Psoas muscle (tissue), 8 donors: ENCODE measurements around the gene PSKH1. TPM values are rescaled to one million over a fixed set of nuclear protein-coding genes. Genes with fewer than 3 reads are reported as not detected.
A peak's percentile ranks its signal among the peaks of the same experiment; 100 is the strongest.

Experiments used
- ATAC-seq, 4 donors: fragments of 200-7000 bp; cut with Tn5 transposase; one replicate each; pipeline ENCODE4 v1.9.1; 2020; ENCODE audit warnings: moderate library complexity in 3 of 4, mild to moderate bottlenecking in 2 of 4
- DNase-seq, 2 donors: peaks; one replicate each; pipeline ENCODE4 v3.0.0-alpha.2; 2020
- H3K27ac ChIP-seq: fragments of 200-600 bp; one replicate; pipeline ENCODE4 v1.8.0; 2022
- H3K27me3 ChIP-seq, 3 donors: fragments of 200-600 bp in 1 of 3; one replicate each; pipeline versions ENCODE4 v1.6.1 to v1.8.0; 2013 to 2022; ENCODE audit warnings: low read length in 2 of 3, mild to moderate bottlenecking in 2 of 3, moderate library complexity in 1 of 3; ENCODE audit not compliant: insufficient read depth in 3 of 3
- H3K36me3 ChIP-seq, 2 donors: fragments of 200-600 bp in 1 of 2; one replicate each; pipeline versions ENCODE4 v1.6.1 to v1.8.0; 2013 to 2022; ENCODE audit warnings: low read depth in 1 of 2, mild to moderate bottlenecking in 1 of 2, moderate library complexity in 1 of 2; ENCODE audit not compliant: insufficient read depth in 1 of 2
- H3K4me1 ChIP-seq: fragments of 200-600 bp; one replicate; pipeline ENCODE4 v1.8.0; 2022
- H3K4me3 ChIP-seq: fragments of 200-600 bp; one replicate; pipeline ENCODE4 v1.8.0; 2022; ENCODE audit warnings: mild to moderate bottlenecking
- H3K9me3 ChIP-seq: fragments of 200-600 bp; one replicate; pipeline ENCODE4 v1.8.0; 2022
- WGBS, 3 donors: extraction: QIAGEN DNeasy Blood & Tissue Kit; methylation state at CpG; one replicate each; pipeline versions ENCODE4 v1.1.6 to v1.1.7; 2013; 5-methylcytosine and 5-hydroxymethylcytosine counted together
- intact Hi-C, 2 donors: fragments of 100-400 bp; cut with DNase I; formaldehyde crosslinking; loops; one replicate each; pipeline versions ENCODE4 v1.11.0 to v1.14.2; 2022
- polyA plus RNA-seq, 3 donors: library from polyadenylated mRNA; stranded (reverse); fragments of 200-250 nt; gene quantifications; one replicate each; pipeline ENCODE4 v1.2.3, GENCODE V29; 2013
- total RNA-seq, 4 donors: library from RNA; stranded (reverse); fragmentation: NEBNext Ultra II Directional in 2 of 4; extraction: Animal tissue kit (Norgen Biotek cat#: 25700) in 2 of 4; gene quantifications; one replicate each; pipeline versions ENCODE4 v1.2.1 to v1.2.4, GENCODE V29; 2021 to 2023
- TF ChIP-seq, protein P1 (sequence below): fragments of 200-600 bp; IDR thresholded peaks from one replicate; pipeline ENCODE4 v1.8.0; 2022; ENCODE audit warnings: antibody characterized with exemption
- donor health status: healthy with polysubstance abuse.
- donor health status: DM: no; HTN: no; CAD: no; lungs with moderate emphysema.
- donor health status: Bipolar disorder and iron deficiency.
- donor health status: healthy.
- donor health status: DM: yes; HTN: yes; CAD: no.
- donor health status: DM: no; HTN: no; CAD: no.
- donor health status: DM: no; HTN: no; CAD: no.
- donor health status: DM: yes; HTN: yes; CAD: no.

The PSKH1 gene
- total and polyA plus RNA-seq, 7 donors: 9.6 to 18.8 (median 15.6) TPM

DNA sequence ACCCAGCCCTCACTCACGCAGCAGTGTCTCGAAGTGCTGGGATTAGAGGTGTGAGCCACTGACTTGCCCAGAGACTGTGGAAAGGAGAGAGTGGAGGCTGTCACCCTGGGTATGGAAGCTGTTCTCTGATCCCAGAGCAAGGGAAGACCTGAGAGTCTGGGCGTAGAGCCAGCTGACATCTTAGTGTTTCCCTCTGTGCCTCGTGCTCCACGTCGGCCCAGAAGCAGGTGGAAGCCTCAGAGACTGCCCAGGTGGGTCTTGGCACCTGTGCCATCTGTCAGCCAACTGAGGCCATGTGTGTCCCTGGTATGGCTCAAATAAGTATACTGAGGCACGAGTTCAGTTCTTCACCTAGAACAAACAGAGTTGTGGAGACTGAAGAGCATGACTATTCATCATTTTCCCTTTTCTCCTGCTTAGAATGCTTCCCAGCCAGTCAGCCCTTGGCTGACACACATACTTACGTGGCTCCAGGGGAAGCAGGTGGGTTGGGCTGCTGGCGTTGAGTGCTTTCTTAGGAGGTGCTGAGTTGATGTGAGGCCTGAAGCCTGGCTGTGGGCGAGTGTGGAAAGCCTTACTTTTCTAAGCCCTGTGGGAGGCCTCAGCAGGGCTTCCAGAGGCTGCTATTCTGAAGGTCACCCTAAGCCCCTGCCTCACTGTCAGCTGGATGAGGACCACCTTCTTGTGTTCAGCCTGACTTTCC lies 30.5 kb downstream of the PSKH1 start:
- Histone ChIP-seq H3K27ac (peak overlapping the region; percentile 83), H3K27me3 (no peaks in the 10 kb centered on the region), H3K4me3 (no peak overlapping the region), H3K4me1 (peaks cover 81% of the 10 kb centered on the region), H3K36me3 (peaks cover 0 to 19% of the 10 kb centered on the region in 2 donors), H3K9me3 (no peaks in the 10 kb centered on the region)
- intact Hi-C loops: loop anchor here in 1 of 2 donors (10.0 kb wide), 1 partner anchor 249 kb away; no protein-coding TSS in a partner anchor
- ATAC-seq: peak in 1 of 4 donors; percentile 15
- no peak for DNase-seq
- WGBS, 3 donors: 55 to 72% (median 60%) methylated on average over 10 of the region's 10 CpGs
- TF ChIP-seq, protein P1, sequence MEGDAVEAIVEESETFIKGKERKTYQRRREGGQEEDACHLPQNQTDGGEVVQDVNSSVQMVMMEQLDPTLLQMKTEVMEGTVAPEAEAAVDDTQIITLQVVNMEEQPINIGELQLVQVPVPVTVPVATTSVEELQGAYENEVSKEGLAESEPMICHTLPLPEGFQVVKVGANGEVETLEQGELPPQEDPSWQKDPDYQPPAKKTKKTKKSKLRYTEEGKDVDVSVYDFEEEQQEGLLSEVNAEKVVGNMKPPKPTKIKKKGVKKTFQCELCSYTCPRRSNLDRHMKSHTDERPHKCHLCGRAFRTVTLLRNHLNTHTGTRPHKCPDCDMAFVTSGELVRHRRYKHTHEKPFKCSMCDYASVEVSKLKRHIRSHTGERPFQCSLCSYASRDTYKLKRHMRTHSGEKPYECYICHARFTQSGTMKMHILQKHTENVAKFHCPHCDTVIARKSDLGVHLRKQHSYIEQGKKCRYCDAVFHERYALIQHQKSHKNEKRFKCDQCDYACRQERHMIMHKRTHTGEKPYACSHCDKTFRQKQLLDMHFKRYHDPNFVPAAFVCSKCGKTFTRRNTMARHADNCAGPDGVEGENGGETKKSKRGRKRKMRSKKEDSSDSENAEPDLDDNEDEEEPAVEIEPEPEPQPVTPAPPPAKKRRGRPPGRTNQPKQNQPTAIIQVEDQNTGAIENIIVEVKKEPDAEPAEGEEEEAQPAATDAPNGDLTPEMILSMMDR: no peak

DNA sequence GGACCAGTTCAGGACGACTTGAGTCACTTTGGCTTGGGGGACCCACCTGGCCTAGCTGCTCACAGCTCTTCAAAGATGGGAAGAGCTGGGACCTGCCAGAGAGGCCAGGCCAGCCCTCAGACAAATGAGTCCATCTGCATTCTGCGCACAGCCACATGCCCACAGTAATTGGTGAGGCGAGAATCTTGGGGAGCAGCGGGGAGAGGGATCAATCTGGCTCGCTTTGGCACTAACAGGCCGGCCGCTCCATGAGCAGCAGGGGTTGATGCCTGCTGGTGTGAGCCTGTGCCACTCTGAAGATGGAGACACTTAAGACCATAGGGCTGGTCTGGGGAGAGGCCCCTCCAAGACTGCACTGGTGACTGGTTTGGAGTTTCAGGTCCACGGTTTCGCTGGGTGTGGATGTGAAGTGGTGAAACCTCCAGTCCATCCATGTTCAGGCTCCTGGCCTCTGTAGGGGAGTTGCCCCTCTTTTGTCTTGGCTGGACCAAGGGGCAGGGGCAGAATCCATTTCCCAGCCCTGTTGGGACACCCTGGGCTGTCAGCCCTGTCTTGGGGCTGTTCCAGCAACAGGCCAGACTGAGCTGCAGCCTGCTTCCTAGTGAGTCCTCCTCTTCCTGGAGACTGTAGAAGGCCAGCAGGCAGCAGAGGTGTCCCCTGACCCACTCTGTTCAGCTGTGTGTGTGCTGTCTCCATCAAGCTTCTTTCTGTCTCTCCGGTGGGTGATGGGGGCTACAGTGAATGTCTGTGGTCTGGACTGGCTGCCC lies 31.3 kb downstream of the PSKH1 start:
- Histone ChIP-seq H3K4me1 (peaks cover 74% of the 10 kb centered on the region), H3K27me3 (no peaks in the 10 kb centered on the region), H3K36me3 (peaks cover 0 to 26% of the 10 kb centered on the region in 2 donors), H3K9me3 (no peaks in the 10 kb centered on the region), H3K27ac (peak overlapping the region; percentile 83), H3K4me3 (no peak overlapping the region)
- intact Hi-C loops: loop anchor here in 1 of 2 donors (10.0 kb wide), 1 partner anchor 250 kb away; no protein-coding TSS in a partner anchor
- WGBS, 3 donors: 83 to 96% (median 92%) methylated on average over 10 of the region's 10 CpGs
- TF ChIP-seq, protein P1: no peak
- no peak for ATAC-seq
- no peak for DNase-seq

DNA sequence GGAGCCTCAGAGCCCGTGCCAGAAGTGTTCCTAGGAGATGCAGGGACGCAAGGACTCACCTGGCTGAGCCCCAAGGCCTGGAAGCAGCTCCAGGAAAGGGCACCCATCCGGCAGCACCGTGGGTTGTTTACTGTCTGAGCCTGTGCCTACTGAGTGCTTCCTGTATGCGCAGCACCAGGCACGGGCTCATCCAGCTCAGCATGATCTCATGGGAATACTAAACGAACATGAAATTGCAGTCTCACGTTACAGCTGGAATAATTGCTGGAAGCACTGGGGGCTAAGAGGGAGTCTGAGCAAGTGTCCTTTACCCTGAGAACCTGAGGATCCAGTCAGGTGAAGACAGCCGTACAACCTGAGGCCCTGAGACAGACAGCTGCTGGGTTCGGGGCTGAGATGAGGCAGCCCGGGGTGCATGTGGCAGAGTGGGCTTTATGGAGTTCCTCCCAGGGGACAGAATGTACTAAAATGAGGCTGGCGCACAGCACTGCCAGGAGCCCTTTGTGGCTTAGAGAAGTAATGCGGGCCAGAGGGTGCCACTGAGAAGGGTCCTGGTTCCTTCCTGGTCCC lies 33.2 kb downstream of the PSKH1 start:
- no peaks in the 10 kb centered on the region for H3K27me3 ChIP-seq
- DNase-seq (peak in 1 of 2 donors; percentile 35), ATAC-seq (peak; percentile 39 to 73 (median 55))
- H3K4me3 ChIP-seq: peak overlapping the region; percentile 7
- intact Hi-C loops: loop anchor here (2.0 to 10.0 kb wide), 3 partner anchors 116 to 253 kb away; no protein-coding TSS in a partner anchor
- H3K4me1 ChIP-seq: peaks cover 54% of the 10 kb centered on the region
- TF ChIP-seq, protein P1: no peak
- H3K36me3 ChIP-seq: peaks cover 0 to 40% of the 10 kb centered on the region in 2 donors
- H3K27ac ChIP-seq: peak overlapping the region; percentile 83
- WGBS, 3 donors: 7 to 22% (median 10%) methylated on average over 13 of the region's 13 CpGs
- H3K9me3 ChIP-seq: no peaks in the 10 kb centered on the region

DNA sequence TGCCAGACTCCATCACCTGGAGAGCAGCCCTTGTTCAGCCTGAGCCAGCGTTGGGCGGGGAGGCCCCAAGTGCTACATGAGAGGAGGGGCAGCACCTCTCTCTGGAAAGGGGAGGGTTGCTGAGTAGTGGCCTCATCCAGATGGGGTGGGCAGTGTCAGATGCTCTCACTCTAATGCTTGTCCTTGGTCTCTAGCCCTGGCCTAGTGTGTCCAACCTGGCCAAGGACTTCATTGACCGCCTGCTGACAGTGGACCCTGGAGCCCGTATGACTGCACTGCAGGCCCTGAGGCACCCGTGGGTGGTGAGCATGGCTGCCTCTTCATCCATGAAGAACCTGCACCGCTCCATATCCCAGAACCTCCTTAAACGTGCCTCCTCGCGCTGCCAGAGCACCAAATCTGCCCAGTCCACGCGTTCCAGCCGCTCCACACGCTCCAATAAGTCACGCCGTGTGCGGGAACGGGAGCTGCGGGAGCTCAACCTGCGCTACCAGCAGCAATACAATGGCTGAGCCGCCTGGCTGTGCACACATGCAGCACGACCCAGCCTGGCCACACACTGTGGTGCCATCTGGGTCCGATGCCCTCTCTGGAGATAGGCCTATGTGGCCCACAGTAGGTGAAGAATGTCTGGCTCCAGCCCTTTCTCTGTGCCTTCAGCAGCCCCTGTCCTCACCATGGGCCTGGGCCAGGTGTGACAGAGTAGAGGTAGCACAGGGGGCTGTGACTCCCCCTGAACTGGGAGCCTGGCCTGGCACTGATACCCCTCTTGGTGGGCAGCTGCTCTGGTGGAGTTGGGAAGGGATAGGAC lies 34.3 kb downstream of the PSKH1 start:
- WGBS, 3 donors: 85 to 91% (median 86%) methylated on average over 22 of the region's 22 CpGs
- TF ChIP-seq, protein P1: no peak

More for the DNA sequence above, 34.3 kb downstream of the PSKH1 start:
- intact Hi-C loops: loop anchor here (2.0 to 10.0 kb wide), 3 partner anchors 115 to 255 kb away; no protein-coding TSS in a partner anchor
- H3K4me3 ChIP-seq: no peak overlapping the region
- peaks cover 0 to 40% of the 10 kb centered on the region in 2 donors for H3K36me3 ChIP-seq
- ATAC-seq (no peak), DNase-seq (no peak)
- peak overlapping the region; percentile 83 for H3K27ac ChIP-seq
- no peaks in the 10 kb centered on the region for H3K9me3 ChIP-seq
- H3K4me1 ChIP-seq: peaks cover 48% of the 10 kb centered on the region
- no peaks in the 10 kb centered on the region for H3K27me3 ChIP-seq
